HG02885 (cell line): ENCODE measurements around the gene SMCO4.
"Not testable (repeated sequence)": the region's sequence is repeated elsewhere in the genome, so short reads cannot be mapped to it uniquely, and the experiment has no call there.

Source experiments
- ATAC-seq: cut with Tn5 transposase; IDR thresholded peaks from one replicate; pipeline ENCODE4 v1.9.1; 2021; ENCODE audit warnings: mild to moderate bottlenecking; ENCODE audit not compliant: unreplicated experiment, poor library complexity

Gene SMCO4, protein sequence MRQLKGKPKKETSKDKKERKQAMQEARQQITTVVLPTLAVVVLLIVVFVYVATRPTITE

DNA sequence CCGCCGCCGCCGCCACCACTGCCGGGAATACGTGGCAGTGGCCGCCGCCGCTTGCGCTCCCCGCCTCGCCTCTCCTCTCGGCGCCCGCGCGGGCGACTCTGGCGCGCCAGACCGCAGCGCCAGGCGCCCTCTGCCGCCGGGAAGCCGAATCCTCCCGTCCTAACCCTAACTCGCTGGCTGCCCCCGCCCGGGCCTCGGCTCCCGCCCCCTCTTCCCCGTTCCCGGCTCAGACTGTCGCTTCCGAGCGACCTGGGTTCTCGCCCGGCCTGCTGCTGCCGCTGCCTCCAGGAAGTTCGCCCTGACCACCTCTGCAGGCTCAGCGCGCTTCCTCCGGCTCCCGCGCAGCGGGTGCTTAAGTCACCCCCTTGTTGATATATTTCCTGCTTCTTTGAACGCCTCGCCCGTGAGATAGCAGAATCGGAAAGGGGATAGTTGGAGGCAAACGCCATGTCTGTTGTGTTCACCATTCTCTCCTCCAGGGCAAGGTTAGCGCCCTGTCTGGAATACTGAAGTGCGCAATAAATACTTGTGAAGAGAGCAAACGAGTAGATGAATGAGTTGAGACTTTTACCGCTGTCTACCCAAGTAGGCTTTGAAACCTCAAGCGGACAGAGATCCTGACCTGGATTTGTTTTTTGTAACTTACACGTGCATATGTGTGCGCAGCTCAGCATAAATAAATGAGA, at the start of gene SMCO4:
Gene SMCO4 (minus strand): TSS at position 100 of the 686 bp plus-strand sequence. CDS start 64,202 bp downstream, outside the sequence.
- peak; percentile 83 for ATAC-seq

DNA sequence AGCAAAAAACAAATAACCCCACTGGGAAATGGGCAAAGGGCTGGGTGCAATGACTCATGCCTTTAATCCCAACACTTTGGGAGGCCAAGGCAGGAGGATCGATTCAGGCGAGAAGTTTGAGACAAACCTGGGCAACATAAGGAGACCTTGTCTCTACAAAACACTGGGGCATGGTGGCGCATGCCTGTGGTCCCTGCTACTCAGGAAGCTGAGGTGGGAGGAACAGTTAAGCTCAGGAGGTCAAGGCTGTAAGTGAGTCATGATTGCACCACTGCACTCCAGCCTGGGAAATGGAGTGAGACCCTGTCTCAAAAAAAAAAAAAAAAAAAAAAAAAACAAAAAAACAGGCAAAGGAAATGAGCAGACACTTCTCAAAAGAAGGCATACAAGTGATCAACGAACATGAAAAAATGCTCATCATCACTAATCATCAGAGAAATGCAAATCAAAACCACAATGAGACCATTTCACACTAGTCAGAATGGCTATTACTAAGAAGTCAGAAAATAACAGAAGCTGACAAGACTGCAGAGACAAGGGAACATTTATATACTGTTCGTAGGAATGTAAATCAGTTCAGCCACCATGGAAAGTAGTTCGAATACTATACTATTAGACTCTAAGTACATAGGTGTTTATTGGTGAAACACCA, 48.2 kb upstream of the SMCO4 start:
- peak; percentile 89 for ATAC-seq

DNA sequence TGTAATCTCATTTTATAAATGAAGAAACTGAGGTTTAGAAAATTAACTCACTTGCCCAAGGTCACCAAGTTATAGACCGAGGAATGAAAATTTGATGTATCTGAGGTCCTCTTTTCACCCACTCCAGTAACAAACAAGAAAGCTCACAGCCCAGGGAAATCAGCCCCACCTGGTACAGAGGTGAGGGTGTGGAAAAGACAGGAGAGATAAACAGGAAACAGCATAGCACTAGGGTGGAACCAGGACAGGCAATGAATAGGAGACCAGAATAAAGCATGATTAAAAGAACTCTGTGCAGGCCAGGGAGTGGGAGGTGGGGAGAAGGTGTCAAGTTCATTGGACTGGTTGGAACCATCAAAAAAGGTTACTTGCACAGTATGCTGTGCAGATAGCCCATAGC, 46.2 kb upstream of the SMCO4 start:
- ATAC-seq, result no peak

DNA sequence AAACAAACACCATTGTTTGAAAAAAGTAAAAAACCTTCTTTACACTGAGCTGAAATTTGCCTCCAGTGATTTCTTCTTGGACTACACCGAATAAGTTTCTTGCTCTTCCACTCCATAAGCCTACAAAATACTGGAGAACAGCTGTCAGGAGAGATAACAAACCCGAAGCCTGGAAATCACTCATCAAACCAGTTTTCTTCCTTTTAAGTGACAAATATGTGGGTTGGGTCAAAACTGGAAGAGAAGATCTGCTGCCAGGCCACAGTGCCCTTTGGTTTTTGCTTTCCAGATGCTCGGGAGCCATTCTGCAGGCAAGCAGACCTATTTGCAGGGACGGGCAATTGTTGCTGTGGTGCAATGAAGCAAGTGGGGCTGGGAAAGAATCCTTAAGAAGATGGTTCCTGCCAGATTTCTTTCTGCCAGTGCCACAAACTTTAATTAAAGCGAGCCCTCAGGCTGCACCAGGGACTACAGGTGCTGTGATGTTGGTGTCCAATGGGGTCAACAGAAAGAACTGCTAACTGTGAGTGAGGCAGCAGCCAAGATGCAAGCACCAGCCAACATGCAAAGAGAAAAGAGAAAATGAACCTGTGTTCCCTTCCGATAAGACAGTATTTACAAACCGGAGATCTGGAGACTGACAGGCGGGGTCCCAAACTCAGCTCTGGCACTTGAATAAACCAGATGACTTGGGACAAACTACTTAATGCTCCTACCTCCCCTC, 44.8 kb upstream of the SMCO4 start:
- no peak for ATAC-seq

DNA sequence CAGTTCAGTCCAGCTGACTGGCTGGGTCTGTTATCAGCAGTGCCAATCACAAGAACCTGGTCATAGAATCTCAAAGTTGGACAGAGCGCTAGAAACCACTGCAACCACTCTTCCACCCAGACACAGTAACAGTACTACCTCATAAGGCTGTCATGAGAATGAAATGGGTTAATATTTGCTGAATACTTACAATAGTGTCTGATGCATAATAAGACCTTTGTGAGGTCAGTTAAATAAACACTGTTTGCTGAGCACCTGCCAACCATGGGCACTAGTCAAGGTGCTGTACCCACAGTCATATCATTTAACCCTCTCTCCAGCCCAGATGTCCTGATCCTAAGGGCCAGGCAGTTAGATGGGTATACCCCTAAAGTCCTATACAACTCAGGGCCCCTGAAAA, 44.2 kb upstream of the SMCO4 start:
- not testable (repeated sequence) for ATAC-seq

DNA sequence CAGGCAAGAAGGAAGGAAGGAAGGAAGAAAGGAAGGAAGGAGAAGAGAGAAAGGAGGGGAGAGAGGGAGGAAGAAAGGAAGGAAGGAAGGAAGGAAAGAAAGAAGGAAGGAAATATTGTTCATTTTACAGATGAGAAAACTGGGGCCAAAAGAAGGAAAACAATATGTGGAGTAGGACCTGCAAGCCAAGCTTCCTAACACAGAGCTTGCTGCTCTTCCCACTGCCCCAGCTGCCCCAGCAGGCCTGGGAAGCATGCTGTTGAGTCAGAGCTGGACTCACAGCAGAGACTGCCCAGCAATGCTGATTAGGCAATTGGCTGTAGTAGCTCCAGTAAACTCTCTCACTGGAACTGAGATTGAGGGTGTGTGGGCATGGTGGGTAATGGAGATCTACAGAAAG, 42.6 kb upstream of the SMCO4 start:
- no peak for ATAC-seq

DNA sequence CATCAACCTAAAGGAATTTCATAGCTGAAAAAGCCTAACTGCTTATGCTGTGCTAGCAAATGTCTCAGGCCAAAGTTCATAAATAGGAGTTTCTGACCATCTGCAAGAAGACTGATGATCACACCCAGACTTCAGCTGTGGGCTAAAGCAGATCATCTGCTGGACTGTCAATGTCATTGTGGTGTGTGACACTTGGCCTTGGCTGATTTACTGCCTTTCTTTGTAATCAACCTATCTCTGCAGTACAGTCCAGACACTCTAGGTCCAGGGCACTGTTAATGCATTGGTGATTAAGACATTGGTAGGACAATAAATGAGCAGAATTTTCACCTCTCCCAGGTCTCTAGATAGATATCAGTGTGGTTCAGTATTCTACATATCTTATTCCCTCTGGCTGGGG, 40.3 kb upstream of the SMCO4 start:
- ATAC-seq, result no peak

DNA sequence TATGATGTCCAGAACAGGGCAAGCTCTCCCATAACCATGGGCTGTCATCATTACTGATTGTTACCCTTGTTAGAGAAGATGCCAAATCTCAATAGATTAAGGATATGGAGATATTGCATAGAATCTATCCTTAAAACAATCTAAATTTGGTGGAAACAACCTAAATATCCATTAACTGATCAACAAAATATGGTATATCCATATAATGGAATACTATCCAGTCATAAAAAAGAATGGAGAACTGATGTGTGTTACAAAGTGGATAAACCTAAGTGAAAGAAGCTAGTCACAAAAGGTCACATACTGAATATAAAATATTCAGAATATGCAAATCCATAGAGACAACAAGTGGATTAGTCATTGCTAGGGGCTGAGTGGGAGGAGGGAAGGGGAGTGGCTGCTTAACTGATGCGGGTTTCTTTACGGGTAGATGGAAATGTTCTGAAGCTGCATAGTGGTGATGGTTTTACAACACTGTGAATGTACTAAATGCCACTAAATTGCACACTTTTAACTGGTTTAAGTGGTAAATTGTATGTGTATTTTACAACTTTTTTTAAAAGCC, 36.1 kb upstream of the SMCO4 start:
- no peak for ATAC-seq

DNA sequence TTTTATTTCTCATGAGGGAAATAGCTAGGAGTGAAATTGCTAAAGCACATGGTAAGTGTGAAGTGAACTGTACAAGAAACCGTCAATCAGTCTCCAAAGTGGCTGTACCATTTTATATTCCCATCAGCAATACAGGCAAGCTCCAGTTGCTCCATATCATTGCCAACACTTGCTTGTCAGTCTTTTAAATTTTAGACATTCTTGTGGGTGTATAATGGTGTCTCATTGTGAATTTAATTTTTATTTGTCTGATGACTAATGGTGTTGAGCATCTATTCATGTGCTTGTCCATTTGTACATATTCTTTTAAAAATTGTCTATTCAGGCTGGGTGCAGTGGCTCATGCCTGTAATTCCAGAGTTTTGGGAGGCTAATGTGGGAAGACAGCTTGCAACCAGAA, 34.1 kb upstream of the SMCO4 start:
- no peak for ATAC-seq

DNA sequence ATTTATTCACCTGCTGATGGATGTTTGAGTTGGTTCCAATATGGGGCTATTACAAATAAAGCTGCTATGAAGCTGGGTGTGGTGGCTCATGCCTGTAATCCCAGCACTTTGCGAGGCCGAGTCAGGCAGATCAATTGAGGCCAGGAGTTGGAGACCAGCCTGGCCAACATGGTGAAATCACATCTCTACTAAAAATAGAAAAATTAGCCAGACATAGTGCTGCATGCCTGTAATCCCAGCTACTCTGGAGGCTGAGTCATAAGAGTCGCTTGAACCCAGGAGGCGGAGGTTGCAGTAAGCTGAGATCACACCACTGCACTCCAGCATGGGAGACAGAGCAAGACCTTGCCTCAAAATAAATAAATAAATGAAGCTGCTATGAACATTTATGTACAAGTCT, 33.7 kb upstream of the SMCO4 start:
- ATAC-seq, result not testable (repeated sequence)

DNA sequence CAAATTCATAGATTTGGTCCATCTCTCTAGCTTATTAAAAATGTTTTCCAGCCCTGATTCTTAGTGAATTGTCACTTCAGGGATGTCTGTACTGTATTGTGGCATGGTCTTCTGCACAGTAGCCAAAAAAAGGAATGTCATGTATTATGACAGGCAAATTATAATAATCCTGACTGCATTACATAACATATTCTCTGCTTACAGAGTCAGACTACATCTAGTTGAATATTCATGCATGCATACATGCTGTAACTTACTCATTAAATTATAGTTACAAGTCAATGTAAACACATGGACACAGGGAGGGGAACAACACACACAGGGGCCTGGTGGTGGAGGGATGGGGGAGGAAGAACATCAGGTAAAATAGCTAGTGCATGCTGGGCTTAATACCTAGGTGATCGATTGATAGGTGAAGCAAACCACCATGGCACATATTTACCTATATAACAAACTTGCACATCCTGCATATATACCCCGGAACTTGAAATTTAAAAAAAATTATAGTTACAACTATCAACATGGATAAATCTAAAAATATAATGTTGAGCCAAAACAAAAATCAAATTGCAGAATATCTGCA, 31.5 kb upstream of the SMCO4 start:
- ATAC-seq, result no peak

DNA sequence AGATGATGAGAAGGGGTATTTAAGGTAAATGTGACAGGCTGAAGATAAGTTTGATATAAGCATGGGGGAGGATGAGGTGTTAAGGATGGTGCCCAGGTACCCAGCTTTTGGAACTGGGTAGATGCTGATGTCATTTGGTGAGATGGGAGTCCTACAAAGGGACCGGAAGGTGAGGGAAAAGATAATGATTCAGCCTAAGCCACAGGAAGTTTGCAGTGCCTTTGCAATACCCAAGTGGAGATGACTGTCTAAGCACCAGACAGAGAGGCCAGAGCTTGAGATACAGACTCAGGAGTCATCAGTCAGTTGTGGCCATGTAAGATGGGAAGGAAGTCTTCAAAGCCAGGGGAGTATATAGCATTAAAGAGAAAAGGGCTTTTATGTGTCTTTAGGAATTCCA, 30.0 kb upstream of the SMCO4 start:
- ATAC-seq, result no peak

DNA sequence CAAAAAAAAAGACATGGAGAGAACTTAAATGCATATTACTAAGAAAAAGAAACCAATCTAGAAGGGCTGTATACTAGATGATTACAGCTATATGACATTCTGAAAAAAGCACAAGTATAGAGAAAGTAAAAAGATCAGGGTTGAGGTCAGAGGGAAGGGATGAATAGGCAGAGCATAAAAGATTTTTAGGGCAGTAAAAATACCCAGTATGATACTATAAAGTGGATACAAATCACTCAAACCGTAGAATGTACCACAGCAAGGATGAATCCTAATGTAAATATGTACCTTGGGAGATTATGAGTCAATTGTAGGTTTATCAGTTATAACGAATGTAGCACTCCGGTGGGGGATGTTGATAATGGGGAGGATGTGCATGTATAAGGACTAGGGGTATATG, 29.4 kb upstream of the SMCO4 start:
- ATAC-seq, result no peak

DNA sequence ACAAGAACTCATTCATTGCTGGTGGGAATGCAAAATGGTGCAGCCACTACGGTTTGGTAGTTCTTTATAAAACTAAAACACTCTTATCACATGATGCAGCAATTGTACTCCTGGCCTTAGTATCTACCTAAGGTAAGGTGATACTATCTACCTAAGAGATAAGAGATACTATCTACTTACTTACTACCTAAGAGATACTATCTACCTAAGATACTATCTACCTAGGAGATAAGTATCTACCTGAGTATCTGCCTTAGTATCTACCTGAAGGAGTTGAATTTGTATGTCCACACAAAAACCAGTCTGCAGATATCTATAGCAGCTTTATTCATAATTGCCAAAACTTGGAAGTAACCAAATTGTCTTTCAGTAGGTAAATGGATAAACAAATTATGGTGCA, 29.0 kb upstream of the SMCO4 start:
- no peak for ATAC-seq

DNA sequence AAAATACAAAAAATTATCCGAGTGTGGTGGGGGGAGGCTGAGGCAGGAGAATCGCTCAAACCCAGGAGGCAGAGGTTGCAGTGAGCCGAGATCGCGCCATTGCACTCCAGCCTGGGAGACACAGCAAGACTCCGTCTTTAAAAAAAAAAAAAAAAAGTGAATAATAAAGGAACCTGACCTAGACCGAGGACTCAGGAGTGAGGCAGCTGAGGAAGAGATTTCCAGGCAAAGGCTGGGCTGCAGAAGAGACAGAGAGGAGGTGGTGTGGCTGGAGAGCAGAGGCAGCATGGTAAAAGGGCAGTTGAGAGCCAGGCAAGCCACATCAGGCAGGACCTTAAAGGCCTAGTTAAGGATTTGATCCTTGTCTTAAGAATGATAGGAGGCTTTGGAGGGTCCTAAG, 28.4 kb upstream of the SMCO4 start:
- ATAC-seq, result no peak

DNA sequence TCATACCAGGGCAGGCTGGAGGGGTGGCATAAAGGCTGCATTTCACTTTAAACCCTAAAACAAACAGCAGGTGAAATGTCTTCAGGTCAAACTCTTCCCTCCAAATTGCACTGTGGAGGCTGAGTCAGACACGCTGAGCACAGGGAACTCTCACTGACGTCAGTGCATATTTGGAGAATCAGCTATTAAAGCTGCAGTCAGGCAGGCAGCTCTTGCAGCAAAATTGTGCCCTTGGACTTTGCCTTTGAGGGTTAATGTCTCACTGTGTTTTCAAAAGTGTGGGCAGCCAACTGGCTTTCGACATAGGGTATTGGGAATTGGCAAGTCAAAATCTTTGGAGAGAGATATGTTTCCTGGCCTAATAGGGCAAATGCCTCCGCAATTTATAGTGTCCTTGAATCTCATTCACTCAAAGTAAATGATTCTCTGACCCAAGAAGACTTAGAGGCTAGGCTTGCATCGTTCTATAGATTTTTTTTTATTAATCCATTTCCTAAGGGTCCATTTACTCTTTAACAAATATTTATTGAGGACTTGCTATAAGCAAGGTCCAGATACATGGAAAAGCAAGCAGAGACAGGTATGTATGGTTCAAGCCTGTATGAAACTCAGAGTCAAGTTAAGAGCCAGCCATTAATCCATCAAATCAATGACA, 27.7 kb upstream of the SMCO4 start:
- no peak for ATAC-seq

DNA sequence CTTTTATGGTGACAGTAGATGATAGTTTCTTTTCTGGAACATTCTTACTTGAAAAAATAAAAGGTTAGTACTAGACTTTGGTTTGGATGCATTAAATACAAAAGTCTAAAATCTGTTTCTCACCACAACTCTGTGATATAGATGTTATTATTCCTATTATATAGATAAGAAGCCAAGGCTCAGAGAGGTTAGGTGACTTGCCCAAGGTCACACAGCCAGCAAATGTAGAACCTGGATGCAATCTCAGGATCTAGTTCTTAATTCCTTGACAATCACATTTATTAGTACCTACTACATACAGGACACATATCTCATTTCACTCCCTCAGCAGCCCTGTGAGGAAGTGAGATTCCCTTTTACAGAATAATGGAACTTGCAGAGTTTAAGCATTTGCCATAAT, 26.3 kb upstream of the SMCO4 start:
- no peak for ATAC-seq

DNA sequence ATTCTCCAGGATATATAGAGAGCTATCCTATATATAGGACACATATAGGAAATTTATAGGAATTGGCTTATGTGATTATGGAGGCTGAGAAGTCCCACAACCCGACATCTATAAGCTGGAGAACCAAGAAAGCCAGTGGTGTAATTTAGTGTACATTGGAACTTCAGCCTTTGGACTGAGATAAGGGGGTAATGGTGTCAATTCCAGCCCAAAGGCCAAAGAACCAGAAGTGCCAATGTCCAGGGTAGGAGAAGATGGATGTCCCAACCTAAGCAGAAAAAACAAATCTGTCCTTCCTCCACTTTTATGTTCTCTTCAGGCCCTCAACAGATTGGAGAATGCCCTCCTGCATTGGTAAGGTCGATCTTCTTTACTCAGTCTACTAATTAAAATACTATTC, 25.5 kb upstream of the SMCO4 start:
- no peak for ATAC-seq

DNA sequence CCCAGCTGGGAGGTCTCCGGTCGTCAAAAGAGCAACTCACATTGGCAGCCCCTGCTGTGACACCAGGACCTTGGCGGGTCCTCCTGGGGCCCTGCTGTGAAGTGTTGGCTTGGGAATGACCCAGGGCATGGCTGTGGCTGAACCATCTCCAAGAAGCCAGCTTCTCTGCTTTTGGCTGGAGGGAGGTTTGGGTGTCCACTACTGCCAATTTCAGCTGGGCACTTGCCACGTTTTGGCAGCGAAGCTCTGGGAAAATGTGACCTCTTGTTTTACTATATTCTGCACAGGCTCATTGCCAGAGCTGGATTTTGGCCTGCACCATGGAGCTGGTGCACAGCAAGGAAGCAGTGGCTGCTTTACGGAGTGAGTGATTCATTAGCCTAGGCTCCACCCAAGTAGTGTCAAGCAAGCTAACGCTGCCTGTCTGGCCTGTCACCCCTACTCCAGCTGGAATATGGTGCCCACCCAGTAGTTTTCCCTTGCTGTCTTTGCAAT, 24.3 kb upstream of the SMCO4 start:
- ATAC-seq, result no peak

DNA sequence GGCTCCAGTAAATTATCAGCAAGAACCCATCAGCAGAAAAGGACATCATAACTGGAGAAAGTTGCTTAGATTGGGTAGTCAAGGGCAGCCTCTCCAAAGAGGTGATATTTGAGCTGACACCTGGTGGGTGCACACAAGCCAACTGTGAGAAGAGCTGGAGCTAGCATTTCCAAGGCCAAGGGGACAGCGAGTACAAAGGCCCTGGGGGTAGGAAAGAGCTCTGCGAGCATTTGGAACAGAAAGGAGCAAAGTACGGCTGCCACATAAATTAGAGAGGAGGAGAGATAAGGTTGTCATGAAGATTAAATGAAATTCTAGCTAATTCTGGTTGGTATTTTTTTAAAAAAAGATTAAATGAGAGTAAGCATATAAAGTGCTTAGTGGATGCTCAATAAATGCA, 21.7 kb upstream of the SMCO4 start:
- ATAC-seq, result no peak
